H9 (cell line): Measurements from ENCODE around the gene TTBK1. TPM values are rescaled to one million over a fixed set of nuclear protein-coding genes. Genes with fewer than 3 reads are reported as not detected.

Experiments used
- DNase-seq: peaks from one replicate; pipeline ENCODE4 v3.0.0-alpha.2; 2017
- H2AFZ ChIP-seq: one replicate; pipeline ENCODE4 v1.6.1; 2013; ENCODE audit warnings: mild to moderate bottlenecking, low read length, control low read depth, moderate library complexity
- H2AK5ac ChIP-seq: 2 replicates; pipeline ENCODE4 v1.6.1; 2013; ENCODE audit warnings: low read length, control low read depth, mixed read lengths; ENCODE audit not compliant: insufficient read length
- H2BK120ac ChIP-seq: one replicate; pipeline ENCODE4 v1.6.1; 2013; ENCODE audit warnings: low read depth, mild to moderate bottlenecking, low read length, control low read depth, inconsistent platforms; ENCODE audit not compliant: poor library complexity, severe bottlenecking
- H2BK12ac ChIP-seq: 2 replicates; pipeline ENCODE4 v1.6.1; 2013; ENCODE audit warnings: low read length, control low read depth, mixed read lengths, low read depth; ENCODE audit not compliant: insufficient read length
- H2BK15ac ChIP-seq: 2 replicates; pipeline ENCODE4 v1.6.1; 2013; ENCODE audit warnings: low read depth, low read length, control low read depth
- H2BK20ac ChIP-seq: one replicate; pipeline ENCODE4 v1.6.1; 2013; ENCODE audit warnings: low read depth, mild to moderate bottlenecking, low read length, control low read depth, inconsistent platforms; ENCODE audit not compliant: poor library complexity, severe bottlenecking
- H2BK5ac ChIP-seq: 2 replicates; pipeline ENCODE4 v1.6.1; 2013; ENCODE audit warnings: low read length, control low read depth, mixed read lengths; ENCODE audit not compliant: insufficient read length
- H3K14ac ChIP-seq: 2 replicates; pipeline ENCODE4 v1.6.1; 2013; ENCODE audit warnings: low read length, control low read depth; ENCODE audit not compliant: insufficient read depth
- H3K18ac ChIP-seq: 2 replicates; pipeline ENCODE4 v1.6.1; 2013; ENCODE audit warnings: low read depth, mild to moderate bottlenecking, mixed read lengths, low read length, control low read depth; ENCODE audit not compliant: insufficient read length
- H3K23ac ChIP-seq: 2 replicates; pipeline ENCODE4 v1.6.1; 2013; ENCODE audit warnings: low read length, control low read depth, mixed read lengths, low read depth; ENCODE audit not compliant: insufficient read length
- H3K23me2 ChIP-seq: 2 replicates; pipeline ENCODE4 v1.6.1; 2013; ENCODE audit warnings: low read depth, mild to moderate bottlenecking, mixed read lengths, low read length, control low read depth; ENCODE audit not compliant: insufficient read length, poor library complexity, severe bottlenecking
- H3K27ac ChIP-seq: 2 replicates; pipeline ENCODE4 v1.5.1; 2013; ENCODE audit warnings: low read length, control low read depth, mixed read lengths, low read depth; ENCODE audit not compliant: insufficient read length
- H3K27me3 ChIP-seq: 2 replicates; pipeline ENCODE4 v1.6.1; 2013; ENCODE audit warnings: low read length, control low read depth, inconsistent platforms; ENCODE audit not compliant: insufficient read depth
- H3K4ac ChIP-seq: 2 replicates; pipeline ENCODE4 v1.6.1; 2013; ENCODE audit warnings: low read depth, mild to moderate bottlenecking, control low read depth, inconsistent platforms, low read length, moderate library complexity
- H3K4me1 ChIP-seq: 2 replicates; pipeline ENCODE4 v1.6.1; 2013; ENCODE audit warnings: low read length, control low read depth, inconsistent platforms; ENCODE audit not compliant: insufficient read depth
- H3K4me2 ChIP-seq: 2 replicates; pipeline ENCODE4 v1.6.1; 2013; ENCODE audit warnings: low read length, control low read depth, mixed read lengths; ENCODE audit not compliant: insufficient read length, insufficient read depth
- H3K56ac ChIP-seq: 2 replicates; pipeline ENCODE4 v1.6.1; 2013; ENCODE audit warnings: low read depth, mild to moderate bottlenecking, mixed read lengths, low read length, control low read depth; ENCODE audit not compliant: insufficient read length
- H3K79me1 ChIP-seq: 2 replicates; pipeline ENCODE4 v1.6.1; 2013; ENCODE audit warnings: low read depth, mild to moderate bottlenecking, moderate library complexity, low read length, control low read depth, inconsistent platforms; ENCODE audit not compliant: insufficient read depth, poor library complexity, severe bottlenecking
- H3K79me2 ChIP-seq: 2 replicates; pipeline ENCODE4 v1.6.1; 2013; ENCODE audit warnings: low read length, control low read depth, inconsistent platforms; ENCODE audit not compliant: insufficient read depth
- H3K9ac ChIP-seq: 2 replicates; pipeline ENCODE4 v1.6.1; 2013; ENCODE audit warnings: low read length, control low read depth, mixed read lengths; ENCODE audit not compliant: insufficient read length; ENCODE audit errors: extremely low read depth
- H3K9me3 ChIP-seq: one replicate; pipeline ENCODE4 v1.6.1; 2013; ENCODE audit warnings: low read depth, low read length, inconsistent platforms; ENCODE audit not compliant: control insufficient read depth
- H3T11ph ChIP-seq: one replicate; pipeline ENCODE4 v1.6.1; 2013; ENCODE audit warnings: mild to moderate bottlenecking, low read length, control low read depth, inconsistent platforms
- H4K20me1 ChIP-seq: one replicate; pipeline ENCODE4 v1.6.1; 2013; ENCODE audit not compliant: control insufficient read depth, insufficient read length, insufficient read depth
- H4K5ac ChIP-seq: 2 replicates; pipeline ENCODE4 v1.6.1; 2013; ENCODE audit warnings: low read depth, mild to moderate bottlenecking, mixed read lengths, low read length, control low read depth; ENCODE audit not compliant: insufficient read length
- H4K8ac ChIP-seq: replicated peaks from 2 replicates; pipeline ENCODE4 v1.6.1; 2013; ENCODE audit warnings: low read length, control low read depth, mixed read lengths, low read depth; ENCODE audit not compliant: insufficient read length
- H4K91ac ChIP-seq: 2 replicates; pipeline ENCODE4 v1.6.1; 2013; ENCODE audit warnings: low read depth, mild to moderate bottlenecking, moderate library complexity, mixed read lengths, low read length, control low read depth; ENCODE audit not compliant: insufficient read length
- H3K27ac Mint-ChIP-seq, 3 experiments: 2 replicates in 2 of 3; 3 replicates in 1 of 3; pipeline ENCODE4 v1.8.0; 2020 to 2021; ENCODE audit warnings: mixed read lengths in 3 of 3, mild to moderate bottlenecking in 1 of 3, moderate library complexity in 1 of 3
- H3K27me3 Mint-ChIP-seq: 2 replicates; pipeline ENCODE4 v1.8.0; 2021; ENCODE audit warnings: low read depth, mild to moderate bottlenecking, moderate library complexity, mixed read lengths
- H3K36me3 Mint-ChIP-seq, 3 experiments: 2 replicates in 2 of 3; 3 replicates in 1 of 3; pipeline ENCODE4 v1.8.0; 2020 to 2021; ENCODE audit warnings: low read depth in 3 of 3, mixed read lengths in 3 of 3; ENCODE audit not compliant: insufficient read depth in 1 of 3
- H3K4me1 Mint-ChIP-seq, 2 experiments: 2 replicates each; pipeline ENCODE4 v1.8.0; 2020; ENCODE audit warnings: mixed read lengths in 2 of 2
- H3K4me3 Mint-ChIP-seq, 2 experiments: 2 replicates in 1 of 2; 3 replicates in 1 of 2; pipeline ENCODE4 v1.8.0; 2020 to 2021; ENCODE audit warnings: mild to moderate bottlenecking in 2 of 2, mixed read lengths in 2 of 2, moderate library complexity in 1 of 2
- H3K9me3 Mint-ChIP-seq, 2 experiments: 2 replicates in 1 of 2; 3 replicates in 1 of 2; pipeline ENCODE4 v1.8.0; 2020; ENCODE audit warnings: mild to moderate bottlenecking in 2 of 2, mixed read lengths in 2 of 2, moderate library complexity in 1 of 2
- CTCF ChIP-seq: fragments of 200-600 bp; sonication (generic); conservative IDR thresholded peaks from 3 replicates; pipeline ENCODE4 v1.8.0; 2021; ENCODE audit warnings: antibody characterized with exemption, mild to moderate bottlenecking
- WGBS: extraction: QIAGEN DNeasy Blood & Tissue Kit; methylation state at CpG from one replicate; pipeline ENCODE4 v1.1.7; 2013; ENCODE audit warnings: missing lambda C conversion rate, low lambda C conversion rate, mixed read lengths; ENCODE audit not compliant: insufficient read length; ENCODE audit errors: extremely low coverage; 5-methylcytosine and 5-hydroxymethylcytosine counted together
- total RNA-seq: library from RNA; stranded (reverse); gene quantifications from 2 replicates; pipeline ENCODE4 v1.2.1, GENCODE V29; 2021

Gene TTBK1
- total RNA-seq, 1 experiment from 2014 or later: 1.6 TPM

DNA sequence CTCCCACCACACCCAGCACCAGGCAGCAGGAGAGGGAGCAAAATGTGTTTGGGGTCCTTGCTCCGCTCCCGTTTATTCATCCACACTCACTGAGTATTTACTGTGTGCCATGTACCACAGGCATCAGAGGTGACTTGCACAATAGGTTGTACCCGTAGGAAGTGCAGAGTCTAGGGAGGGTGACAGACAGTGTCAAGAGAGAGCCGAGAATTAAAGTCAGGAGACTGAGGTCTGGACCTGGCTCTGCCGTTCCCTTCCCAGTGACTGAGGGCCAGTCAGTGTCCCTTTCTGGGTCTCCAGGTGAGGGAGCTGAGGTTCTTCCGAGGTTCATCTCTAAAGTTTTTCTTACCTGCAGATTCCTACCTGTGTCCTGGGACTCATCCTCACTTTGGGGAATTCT is 22.3 kb downstream of the TTBK1 start:
- H3T11ph ChIP-seq: no peak overlapping the region
- Mint-ChIP-seq H3K9me3 (no peaks in the 10 kb centered on the region; a peak in 1 of 5 replicates), H3K36me3 (no peaks in the 10 kb centered on the region; a peak in 1 of 7 replicates)

More for the DNA sequence above, 22.3 kb downstream of the TTBK1 start:
- Histone ChIP-seq H4K91ac (no peak overlapping the region), H3K9ac (no peak overlapping the region), H3K4me2 (no peak overlapping the region), H3K56ac (no peak overlapping the region), H3K4ac (no peak overlapping the region), H3K27ac (no peak overlapping the region), H3K27me3 (peaks cover 12% of the 10 kb centered on the region), H3K23ac (no peak overlapping the region), H3K4me1 (peaks cover 10% of the 10 kb centered on the region; the same call in 1 of the 2 replicates), H2BK15ac (no peak overlapping the region), H2AK5ac (no peak overlapping the region), H3K9me3 (no peaks in the 10 kb centered on the region), H4K8ac (no peak overlapping the region), H3K79me2 (no peaks in the 10 kb centered on the region), H3K79me1 (no peaks in the 10 kb centered on the region), H2AFZ (no peak overlapping the region), H3K23me2 (no peaks in the 10 kb centered on the region), H4K20me1 (no peaks in the 10 kb centered on the region), H2BK12ac (no peak overlapping the region), H3K14ac (no peak overlapping the region; the same call in 1 of the 2 replicates), H4K5ac (no peak overlapping the region), H2BK120ac (no peak overlapping the region), H3K18ac (no peak overlapping the region), H2BK5ac (no peak overlapping the region), H2BK20ac (no peak overlapping the region)
- Mint-ChIP-seq H3K27me3 (peaks cover 33% of the 10 kb centered on the region), H3K4me3 (no peak overlapping the region), H3K27ac (no peak overlapping the region; a peak in 1 of 7 replicates), H3K4me1 (peaks cover 26 to 43% of the 10 kb centered on the region in 2 experiments)
- DNase-seq: no peak
- no peak for TF ChIP-seq CTCF
- WGBS: no CpG with 5 or more reads among the region's 6 CpGs
